Adipocyte (in vitro differentiated cells): Measurements from ENCODE around the gene ANKS4B.
A peak's percentile ranks its signal among the peaks of the same experiment; 100 is the strongest.
"Not testable (repeated sequence)": the region's sequence is repeated elsewhere in the genome, so short reads cannot be mapped to it uniquely, and the experiment has no call there.

ENCODE experiments used
- DNase-seq: peaks from one replicate; pipeline ENCODE4 v3.0.0-alpha.2; 2015; ENCODE audit warnings: low read depth
- H3K27me3 ChIP-seq: replicated peaks from 2 replicates; pipeline ENCODE4 v1.7.0; 2013; ENCODE audit warnings: mild to moderate bottlenecking, low read length, moderate library complexity; ENCODE audit not compliant: control insufficient read depth, insufficient read depth
- H3K36me3 ChIP-seq: 2 replicates; pipeline ENCODE4 v1.7.0; 2013; ENCODE audit warnings: low read length, mild to moderate bottlenecking, moderate library complexity; ENCODE audit not compliant: control insufficient read depth, insufficient read depth, severe bottlenecking
- H3K4me1 ChIP-seq: 2 replicates; pipeline ENCODE4 v1.7.0; 2013; ENCODE audit warnings: mild to moderate bottlenecking, low read length, moderate library complexity; ENCODE audit not compliant: control insufficient read depth, insufficient read depth
- H3K4me3 ChIP-seq: 2 replicates; pipeline ENCODE4 v1.7.0; 2013; ENCODE audit warnings: mild to moderate bottlenecking, low read length, moderate library complexity
- H3K9ac ChIP-seq: 2 replicates; pipeline ENCODE4 v1.7.0; 2013; ENCODE audit warnings: mild to moderate bottlenecking, low read length, moderate library complexity
- H3K9me3 ChIP-seq: 2 replicates; pipeline ENCODE4 v1.7.0; 2013; ENCODE audit warnings: mild to moderate bottlenecking, low read length, moderate library complexity; ENCODE audit not compliant: control insufficient read depth

The ANKS4B gene

GRCh38 chr16:21277045-21277926 lies 43.8 kb downstream of the ANKS4B start:
- H3K4me1 ChIP-seq = peaks cover 5% of the 10 kb centered on the region
- H3K9ac ChIP-seq = peak overlapping the region; percentile 53
- no peaks in the 10 kb centered on the region for H3K36me3 ChIP-seq
- peak overlapping the region; percentile 78 for H3K4me3 ChIP-seq
- H3K27me3 ChIP-seq = peaks cover 25% of the 10 kb centered on the region
- no peak for DNase-seq
- no peaks in the 10 kb centered on the region for H3K9me3 ChIP-seq

GRCh38 chr16:21277927-21278706 lies 44.6 kb downstream of the ANKS4B start, which contains the start of gene CRYM:
Gene CRYM (minus strand): TSS chr16:21278290. CDS start chr16:21278251, 39 bp downstream.
- Histone ChIP-seq H3K27me3 (peaks cover 25% of the 10 kb centered on the region), H3K4me1 (peaks cover 5% of the 10 kb centered on the region), H3K4me3 (peak within 1 kb of the TSS; percentile 78), H3K9ac (peak within 1 kb of the TSS; percentile 53), H3K36me3 (no peaks in the 10 kb centered on the region), H3K9me3 (no peaks in the 10 kb centered on the region)
- peak; percentile 81 for DNase-seq

- no peak for DNase-seq
- Histone ChIP-seq H3K4me1 (peaks cover 8% of the 10 kb centered on the region), H3K27me3 (peaks cover 25% of the 10 kb centered on the region), H3K9ac (no peak overlapping the region), H3K36me3 (no peaks in the 10 kb centered on the region), H3K4me3 (no peak overlapping the region), H3K9me3 (no peaks in the 10 kb centered on the region)
Measured at GRCh38 chr16:21279501-21279900, 46.0 kb downstream of the ANKS4B start.

- Histone ChIP-seq H3K9me3 (no peaks in the 10 kb centered on the region), H3K4me1 (peaks cover 8% of the 10 kb centered on the region), H3K4me3 (no peak overlapping the region), H3K36me3 (no peaks in the 10 kb centered on the region), H3K9ac (no peak overlapping the region), H3K27me3 (peaks cover 12% of the 10 kb centered on the region)
- DNase-seq = no peak
Measured at GRCh38 chr16:21281698-21282389, 48.3 kb downstream of the ANKS4B start.

- Histone ChIP-seq H3K36me3 (no peaks in the 10 kb centered on the region), H3K27me3 (no peaks in the 10 kb centered on the region), H3K4me1 (peaks cover 4% of the 10 kb centered on the region), H3K4me3 (peak overlapping the region; percentile 83), H3K9me3 (no peaks in the 10 kb centered on the region), H3K9ac (peak overlapping the region; percentile 61)
- DNase-seq = peak; percentile 77
Measured at GRCh38 chr16:21283521-21284289, 50.2 kb downstream of the ANKS4B start.

GRCh38 chr16:21284414-21284813 lies 50.9 kb downstream of the ANKS4B start:
- Histone ChIP-seq H3K4me1 (peaks cover 4% of the 10 kb centered on the region), H3K4me3 (peak overlapping the region; percentile 83), H3K9ac (peak overlapping the region; percentile 61)

GRCh38 chr16:21285314-21285713 lies 51.8 kb downstream of the ANKS4B start:
- DNase-seq = no peak
- H3K9me3 ChIP-seq = no peaks in the 10 kb centered on the region

More at GRCh38 chr16:21284414-21284813, 50.9 kb downstream of the ANKS4B start:
- no peaks in the 10 kb centered on the region for H3K9me3 ChIP-seq
- no peak for DNase-seq
- H3K36me3 ChIP-seq = no peaks in the 10 kb centered on the region
- no peaks in the 10 kb centered on the region for H3K27me3 ChIP-seq

GRCh38 chr16:21289789-21290188 lies 56.3 kb downstream of the ANKS4B start:
- not testable (repeated sequence) for H3K9ac ChIP-seq, H3K36me3 ChIP-seq, H3K4me3 ChIP-seq, DNase-seq, H3K9me3 ChIP-seq, H3K4me1 ChIP-seq, H3K27me3 ChIP-seq

More at GRCh38 chr16:21285314-21285713, 51.8 kb downstream of the ANKS4B start:
- no peaks in the 10 kb centered on the region for H3K36me3 ChIP-seq
- no peaks in the 10 kb centered on the region for H3K27me3 ChIP-seq
- peaks cover 4% of the 10 kb centered on the region for H3K4me1 ChIP-seq
- H3K9ac ChIP-seq = no peak overlapping the region
- no peak overlapping the region for H3K4me3 ChIP-seq

- peaks cover 32% of the 10 kb centered on the region for H3K4me1 ChIP-seq
- peak overlapping the region; percentile 95 for H3K4me3 ChIP-seq
- H3K9ac ChIP-seq = peak overlapping the region; percentile 84
- no peaks in the 10 kb centered on the region for H3K27me3 ChIP-seq
- no peaks in the 10 kb centered on the region for H3K9me3 ChIP-seq
- DNase-seq = peak; percentile 100
- H3K36me3 ChIP-seq = no peaks in the 10 kb centered on the region
Measured at GRCh38 chr16:21300309-21301167, 67.0 kb downstream of the ANKS4B start.
